Suppressor macrophage treated with lipopolysaccharide for 1 hour (primary cell): ENCODE measurements around the gene PKLR.
"Not testable (repeated sequence)": the region's sequence is repeated elsewhere in the genome, so short reads cannot be mapped to it uniquely, and the experiment has no call there.

Experiments
- DNase-seq, 3 donors: peaks; one replicate each; pipeline ENCODE4 v3.0.0-alpha.2; 2020 to 2022

PKLR gene

GRCh38 chr1:155254228-155254713 lies 47.0 kb downstream of the PKLR start:
- DNase-seq, result no peak

GRCh38 chr1:155253797-155254196 lies 47.4 kb downstream of the PKLR start:
- no peak for DNase-seq

- no peak for DNase-seq
Measured at GRCh38 chr1:155253208-155253607, 48.0 kb downstream of the PKLR start.

GRCh38 chr1:155251566-155251965 lies 49.7 kb downstream of the PKLR start:
- no peak for DNase-seq

- peak; percentile 95 to 98 (median 97) for DNase-seq
Measured at GRCh38 chr1:155250633-155251449, 50.4 kb downstream of the PKLR start.

GRCh38 chr1:155250246-155250632 lies 51.0 kb downstream of the PKLR start:
- no peak for DNase-seq

- DNase-seq, result no peak
Measured at GRCh38 chr1:155247667-155248553, 53.3 kb downstream of the PKLR start.

GRCh38 chr1:155246796-155247195 lies 54.4 kb downstream of the PKLR start:
- not testable (repeated sequence) for DNase-seq

- no peak for DNase-seq
Measured at GRCh38 chr1:155245163-155245524, 56.1 kb downstream of the PKLR start.

GRCh38 chr1:155244368-155245162 lies 56.7 kb downstream of the PKLR start:
- DNase-seq, result peak; percentile 94 to 97 (median 96)

GRCh38 chr1:155242805-155243358 lies 58.4 kb downstream of the PKLR start:
- DNase-seq, result no peak

GRCh38 chr1:155241841-155242264 lies 59.4 kb downstream of the PKLR start:
- peak; percentile 72 to 85 (median 76) for DNase-seq

GRCh38 chr1:155241069-155241679 lies 60.1 kb downstream of the PKLR start:
- peak; percentile 84 to 91 (median 89) for DNase-seq
